ENCODE measurements around the gene PTPRT.

PTPRT gene

GRCh38 chr20:42191140-42191860, 998.4 kb downstream of the PTPRT start:
- no peak for TF ChIP-seq CTCF (conservative IDR thresholded peaks at IDR 0.05; ENCODE audit: low read length)
- H3K4me3 ChIP-seq (ENCODE audit: low read length): no peak overlapping the region
- no peak for DNase-seq (ENCODE audit: low read depth)

GRCh38 chr20:42190084-42190483, 999.6 kb downstream of the PTPRT start:
- no peak for TF ChIP-seq CTCF (conservative IDR thresholded peaks at IDR 0.05; ENCODE audit: low read length)
- no peak overlapping the region for H3K4me3 ChIP-seq (ENCODE audit: low read length)
- no peak for DNase-seq (ENCODE audit: low read depth)

GRCh38 chr20:42186337-42186736, 1003.4 kb downstream of the PTPRT start:
- no peak for DNase-seq (ENCODE audit: low read depth)
- TF ChIP-seq CTCF (conservative IDR thresholded peaks at IDR 0.05; ENCODE audit: low read length): no peak
- H3K4me3 ChIP-seq (ENCODE audit: low read length): no peak overlapping the region

- H3K4me3 ChIP-seq (ENCODE audit: low read length): no peak overlapping the region
- TF ChIP-seq CTCF (conservative IDR thresholded peaks at IDR 0.05; ENCODE audit: low read length): no peak
- no peak for DNase-seq (ENCODE audit: low read depth)
Observed at GRCh38 chr20:42183147-42183546, 1006.6 kb downstream of the PTPRT start.

GRCh38 chr20:42181064-42181463, 1008.6 kb downstream of the PTPRT start:
- no peak overlapping the region for H3K4me3 ChIP-seq (ENCODE audit: low read length)
- DNase-seq (ENCODE audit: low read depth): no peak

GRCh38 chr20:42179768-42180167, 1009.9 kb downstream of the PTPRT start:
- H3K4me3 ChIP-seq (ENCODE audit: low read length): no peak overlapping the region
- no peak for TF ChIP-seq CTCF (conservative IDR thresholded peaks at IDR 0.05; ENCODE audit: low read length)
- DNase-seq (ENCODE audit: low read depth): no peak

More at GRCh38 chr20:42181064-42181463, 1008.6 kb downstream of the PTPRT start:
- TF ChIP-seq CTCF (conservative IDR thresholded peaks at IDR 0.05; ENCODE audit: low read length): no peak

GRCh38 chr20:42173440-42173839, 1016.3 kb downstream of the PTPRT start:
- TF ChIP-seq CTCF (conservative IDR thresholded peaks at IDR 0.05; ENCODE audit: low read length): no peak
- no peak for DNase-seq (ENCODE audit: low read depth)
- no peak overlapping the region for H3K4me3 ChIP-seq (ENCODE audit: low read length)

Measured in AG10803 (cell line).